Measurements from ENCODE around the gene GRM2. TPM values are rescaled to one million over a fixed set of nuclear protein-coding genes. Genes with fewer than 3 reads are reported as not detected.

The GRM2 gene
- total and polyA plus RNA-seq, 2 donors = 0.19 to 0.32 TPM

DNA sequence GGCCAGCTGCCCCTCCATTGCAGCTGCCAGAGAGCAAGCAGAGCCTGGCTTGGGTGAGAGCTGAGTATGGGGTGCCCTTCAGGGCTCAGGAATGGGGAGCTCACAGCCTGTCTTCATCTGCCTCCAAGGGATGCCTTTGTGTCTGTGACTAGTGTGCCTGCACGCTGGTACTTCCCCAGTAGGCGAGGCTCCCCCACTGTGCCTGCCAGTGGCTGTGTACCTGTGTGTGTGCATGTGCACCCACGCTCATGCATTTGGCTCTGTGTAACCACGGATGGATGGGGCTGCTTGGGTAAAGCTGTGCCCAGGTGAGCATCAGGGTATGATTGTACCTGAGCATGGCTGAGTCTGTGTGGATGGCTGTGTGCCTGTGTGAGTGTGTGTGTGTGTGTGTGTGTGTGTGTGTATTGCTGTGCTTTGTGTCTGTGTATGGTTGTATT lies 2.3 kb upstream of the GRM2 start:
- 97% methylated on average over 4 of the region's 4 CpGs for WGBS
- H3K4me3 ChIP-seq (ENCODE audit: low read depth, low read length) = no peak overlapping the region
- no peaks in the 10 kb centered on the region for H3K4me1 ChIP-seq (ENCODE audit: insufficient read depth)
- H3K27ac ChIP-seq (ENCODE audit: low read depth) = no peak overlapping the region
- peaks cover 5% of the 10 kb centered on the region for H3K36me3 ChIP-seq (ENCODE audit: insufficient read depth)
- no peak for DNase-seq (ENCODE audit: extremely low spot score)

DNA sequence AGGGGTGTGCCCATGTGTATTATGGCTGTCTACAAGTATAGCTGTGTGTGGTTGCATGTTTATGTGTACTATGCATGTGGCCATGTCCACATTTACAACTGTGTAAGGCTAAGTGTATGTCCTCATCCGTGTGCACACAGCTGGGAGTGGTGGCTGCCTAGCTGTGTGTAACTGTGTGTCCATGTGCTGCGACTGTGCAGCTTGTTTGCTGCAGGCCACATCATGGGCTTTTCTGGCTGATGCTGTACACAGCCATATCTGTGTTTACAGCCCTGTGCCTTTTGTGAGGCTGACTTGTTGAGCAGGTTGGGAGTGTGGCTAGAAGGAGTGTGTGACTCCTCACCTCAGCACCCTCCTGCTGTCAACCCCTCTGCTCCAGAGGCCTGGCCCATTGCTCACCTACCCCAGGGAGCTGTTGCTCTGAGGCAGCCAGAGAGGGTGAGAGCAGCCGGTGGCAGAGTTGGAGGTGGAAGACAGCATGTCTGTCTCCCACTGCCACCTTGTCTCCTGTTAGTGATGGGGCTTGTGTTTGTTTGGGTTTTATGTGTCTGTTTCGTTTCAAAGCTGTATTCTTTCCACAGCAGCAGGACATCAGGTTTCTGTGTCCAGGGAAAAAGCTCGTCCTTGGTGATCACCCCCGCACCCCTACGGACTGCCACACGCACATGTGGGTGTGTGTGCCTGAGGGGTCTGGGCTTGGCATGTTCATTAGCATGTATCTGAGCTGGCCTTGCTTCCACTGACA lies 1.4 kb upstream of the GRM2 start:
- H3K4me3 ChIP-seq (ENCODE audit: low read depth, low read length) = no peak overlapping the region
- no peak overlapping the region for H3K27ac ChIP-seq (ENCODE audit: low read depth)
- no peaks in the 10 kb centered on the region for H3K4me1 ChIP-seq (ENCODE audit: insufficient read depth)
- H3K36me3 ChIP-seq (ENCODE audit: insufficient read depth) = peaks cover 5% of the 10 kb centered on the region
- DNase-seq (ENCODE audit: extremely low spot score) = no peak
- 87% methylated on average over 8 of the region's 8 CpGs for WGBS

DNA sequence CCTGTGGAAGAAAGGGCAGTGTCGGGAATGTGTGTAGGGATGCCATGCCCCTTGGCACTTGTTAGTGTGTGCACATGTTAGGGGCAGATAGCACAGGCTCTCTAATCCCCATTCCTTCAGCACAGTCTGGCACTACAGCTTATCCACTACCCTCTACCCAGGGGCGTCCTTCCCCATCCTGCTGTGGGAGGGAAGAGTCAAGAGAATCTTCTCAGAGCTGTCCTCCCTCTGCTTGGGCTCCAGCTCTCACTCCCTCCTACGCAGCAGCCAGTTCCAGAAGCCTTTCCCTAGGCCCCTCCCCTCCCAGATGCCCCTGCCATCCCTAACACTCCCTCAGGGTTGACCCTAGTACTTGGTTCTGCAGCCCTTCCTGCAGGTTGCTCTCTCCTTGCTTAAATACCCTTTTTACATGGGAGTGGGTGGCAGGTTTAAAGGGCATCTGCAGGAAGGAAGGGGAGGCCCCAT lies 815 bp upstream of the GRM2 start:
- Histone ChIP-seq H3K36me3 (ENCODE audit: insufficient read depth) (peaks cover 5% of the 10 kb centered on the region), H3K4me1 (ENCODE audit: insufficient read depth) (no peaks in the 10 kb centered on the region), H3K27ac (ENCODE audit: low read depth) (no peak overlapping the region), H3K4me3 (ENCODE audit: low read depth, low read length) (no peak overlapping the region)
- WGBS = 81% methylated on average over 3 of the region's 3 CpGs
- DNase-seq (ENCODE audit: extremely low spot score) = no peak

DNA sequence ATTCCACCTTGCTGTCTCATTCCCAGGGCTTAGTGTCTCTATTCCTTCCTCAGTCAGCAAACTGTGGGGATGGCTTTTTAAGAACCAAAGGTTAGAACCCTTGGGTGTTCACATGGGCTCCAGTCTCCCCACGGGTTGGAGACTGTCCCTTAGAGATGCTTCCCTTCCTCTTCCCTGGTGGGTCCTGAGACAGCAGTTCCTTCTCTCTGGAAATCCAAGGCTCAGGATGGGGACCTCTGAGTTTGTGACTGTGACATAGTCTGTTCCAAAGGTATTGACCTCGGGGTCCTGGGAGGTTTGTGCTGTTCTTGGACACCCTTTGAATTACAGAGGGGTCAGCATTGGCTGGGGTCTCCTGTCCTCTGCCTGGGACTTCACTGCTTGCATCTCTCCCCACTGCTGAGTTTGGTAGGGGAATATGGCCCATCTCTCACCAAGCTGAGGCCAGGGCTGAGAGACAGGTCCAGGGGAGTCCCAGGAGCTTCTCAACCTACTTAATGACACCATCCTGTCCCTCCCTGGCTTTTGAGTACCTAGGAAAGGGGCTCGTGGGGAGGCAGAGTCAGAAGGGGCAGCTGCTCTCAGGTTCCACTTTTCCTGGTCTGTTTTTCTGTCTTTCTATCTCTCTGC lies 1.5 kb downstream of the GRM2 start:
- Histone ChIP-seq H3K27ac (ENCODE audit: low read depth) (no peak overlapping the region), H3K4me3 (ENCODE audit: low read depth, low read length) (no peak overlapping the region), H3K4me1 (ENCODE audit: insufficient read depth) (no peaks in the 10 kb centered on the region), H3K36me3 (ENCODE audit: insufficient read depth) (peaks cover 3% of the 10 kb centered on the region)
- WGBS = 81% methylated on average over 3 of the region's 3 CpGs
- DNase-seq (ENCODE audit: extremely low spot score) = no peak

DNA sequence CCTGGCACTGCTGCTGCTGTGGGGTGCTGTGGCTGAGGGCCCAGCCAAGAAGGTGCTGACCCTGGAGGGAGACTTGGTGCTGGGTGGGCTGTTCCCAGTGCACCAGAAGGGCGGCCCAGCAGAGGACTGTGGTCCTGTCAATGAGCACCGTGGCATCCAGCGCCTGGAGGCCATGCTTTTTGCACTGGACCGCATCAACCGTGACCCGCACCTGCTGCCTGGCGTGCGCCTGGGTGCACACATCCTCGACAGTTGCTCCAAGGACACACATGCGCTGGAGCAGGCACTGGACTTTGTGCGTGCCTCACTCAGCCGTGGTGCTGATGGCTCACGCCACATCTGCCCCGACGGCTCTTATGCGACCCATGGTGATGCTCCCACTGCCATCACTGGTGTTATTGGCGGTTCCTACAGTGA lies 2.1 kb downstream of the GRM2 start:
- H3K27ac ChIP-seq (ENCODE audit: low read depth) = no peak overlapping the region
- no peaks in the 10 kb centered on the region for H3K36me3 ChIP-seq (ENCODE audit: insufficient read depth)
- no peaks in the 10 kb centered on the region for H3K4me1 ChIP-seq (ENCODE audit: insufficient read depth)
- no peak for DNase-seq (ENCODE audit: extremely low spot score)
- 94% methylated on average over 17 of the region's 17 CpGs for WGBS
- no peak overlapping the region for H3K4me3 ChIP-seq (ENCODE audit: low read depth, low read length)

DNA sequence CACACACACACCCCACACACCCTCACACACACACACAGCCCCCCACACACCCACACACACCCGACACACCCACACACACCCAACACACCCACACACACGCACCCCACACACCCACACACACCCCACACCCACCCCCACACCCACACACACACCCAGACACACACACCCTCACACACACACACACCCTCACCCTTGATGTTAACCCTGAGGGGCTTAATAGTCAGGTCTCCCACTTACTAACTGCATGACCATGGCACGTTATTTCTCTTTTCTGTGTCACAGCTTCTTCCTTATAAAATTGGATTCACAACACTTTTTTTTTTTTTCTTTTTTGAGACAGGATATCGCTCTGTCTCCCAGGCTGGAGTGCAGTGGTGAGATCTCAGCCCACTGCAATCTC lies 2.8 kb downstream of the GRM2 start:
- no peaks in the 10 kb centered on the region for H3K36me3 ChIP-seq (ENCODE audit: insufficient read depth)
- 61% methylated on average over 4 of the region's 4 CpGs for WGBS
- no peak overlapping the region for H3K27ac ChIP-seq (ENCODE audit: low read depth)
- H3K4me1 ChIP-seq (ENCODE audit: insufficient read depth) = no peaks in the 10 kb centered on the region
- no peak for DNase-seq (ENCODE audit: extremely low spot score)
- H3K4me3 ChIP-seq (ENCODE audit: low read depth, low read length) = no peak overlapping the region

DNA sequence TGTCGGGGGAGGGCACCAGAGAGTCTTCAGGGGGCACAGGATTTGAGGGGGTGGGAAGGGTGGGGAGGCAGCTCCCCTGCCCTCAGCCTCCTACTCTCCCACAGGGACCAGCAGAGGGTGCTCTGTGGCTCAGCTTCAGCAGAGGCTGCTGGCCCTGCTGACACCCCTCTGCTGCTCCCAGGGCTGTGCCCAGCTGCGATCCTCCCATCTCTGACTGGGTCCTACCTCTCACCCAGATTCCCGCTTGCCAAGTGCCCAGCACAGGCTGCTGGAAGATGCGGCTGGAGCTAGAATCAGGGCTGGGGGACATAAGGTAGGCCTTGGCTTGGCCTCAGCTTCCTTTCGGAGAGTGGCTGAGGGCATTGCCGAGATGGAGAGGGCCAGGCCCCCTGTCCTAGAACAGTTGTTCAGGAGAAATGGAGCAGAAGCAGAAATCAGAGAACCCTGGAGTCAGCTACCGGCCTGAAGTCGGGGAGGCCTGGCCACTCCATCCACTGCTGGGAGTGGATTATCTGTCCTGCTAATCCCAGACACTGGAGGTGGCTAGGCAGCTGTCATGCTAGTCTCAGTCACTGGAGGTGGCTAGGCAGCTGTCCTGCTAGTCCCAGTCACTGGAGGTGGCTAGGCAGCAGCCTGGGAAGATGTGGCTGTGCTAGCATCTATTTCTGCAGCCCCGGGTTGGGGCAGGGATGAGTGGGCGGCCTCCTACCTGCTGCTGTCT lies 3.9 kb downstream of the GRM2 start:
- no peak overlapping the region for H3K4me3 ChIP-seq (ENCODE audit: low read depth, low read length)
- DNase-seq (ENCODE audit: extremely low spot score) = no peak
- H3K36me3 ChIP-seq (ENCODE audit: insufficient read depth) = no peaks in the 10 kb centered on the region
- no peaks in the 10 kb centered on the region for H3K4me1 ChIP-seq (ENCODE audit: insufficient read depth)
- H3K27ac ChIP-seq (ENCODE audit: low read depth) = no peak overlapping the region
- WGBS = 77% methylated on average over 10 of the region's 10 CpGs

DNA sequence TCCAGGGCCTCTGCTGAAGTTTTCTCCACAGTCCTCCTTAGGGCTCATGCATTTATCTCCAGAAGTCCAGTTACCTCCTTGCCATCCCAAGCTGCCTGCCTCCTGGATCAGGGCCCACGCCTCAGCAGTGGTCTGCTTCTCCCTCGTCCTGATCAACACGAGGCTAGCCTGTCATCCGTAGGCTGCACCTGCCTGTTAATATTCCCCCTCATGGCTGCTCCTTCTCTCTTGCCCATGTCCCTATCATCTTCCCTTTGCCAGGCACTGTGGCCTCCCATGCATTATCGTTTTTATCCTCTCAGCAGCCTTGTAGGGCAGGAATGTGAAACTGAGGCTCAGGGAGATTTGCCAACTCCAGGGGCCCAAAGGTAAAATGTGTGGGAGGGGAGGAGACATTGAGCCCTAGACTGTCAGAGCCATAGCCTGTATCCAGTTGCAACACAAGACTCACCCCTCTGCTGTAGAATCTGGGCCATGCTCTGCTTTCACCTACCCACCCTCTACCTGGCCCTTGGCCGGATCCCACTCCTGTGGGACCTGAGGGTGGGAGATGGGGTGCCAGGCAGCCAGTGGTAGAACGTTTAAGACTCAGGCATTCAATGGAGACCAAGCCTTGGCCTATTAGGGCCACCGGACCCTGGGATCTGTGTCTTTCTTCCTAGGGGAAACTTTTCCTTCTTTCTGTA lies 4.6 kb downstream of the GRM2 start:
- Histone ChIP-seq H3K4me1 (ENCODE audit: insufficient read depth) (no peaks in the 10 kb centered on the region), H3K27ac (ENCODE audit: low read depth) (no peak overlapping the region), H3K4me3 (ENCODE audit: low read depth, low read length) (no peak overlapping the region), H3K36me3 (ENCODE audit: insufficient read depth) (no peaks in the 10 kb centered on the region)
- DNase-seq (ENCODE audit: extremely low spot score) = no peak
- 84% methylated on average over 8 of the region's 8 CpGs for WGBS

DNA sequence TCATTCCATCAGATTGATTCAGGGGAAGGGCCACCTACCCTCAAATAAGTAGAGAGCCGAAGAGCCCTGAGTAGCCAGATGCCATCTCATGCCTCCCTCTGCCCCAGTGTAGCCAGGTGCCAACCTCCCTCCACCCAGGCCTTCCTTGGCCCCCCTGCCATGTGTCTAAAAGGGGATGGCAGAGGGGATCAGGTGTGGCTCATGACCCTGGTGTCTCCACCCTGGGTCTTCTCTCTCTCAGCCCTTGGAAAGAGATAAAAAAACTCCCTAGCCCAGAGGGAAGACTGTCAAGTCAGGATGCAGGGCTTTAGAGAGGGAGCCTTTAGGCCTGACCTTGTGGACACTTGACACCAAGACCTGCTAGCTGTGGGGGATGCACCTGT lies 5.2 kb downstream of the GRM2 start:
- H3K4me1 ChIP-seq (ENCODE audit: insufficient read depth) = no peaks in the 10 kb centered on the region
- H3K4me3 ChIP-seq (ENCODE audit: low read depth, low read length) = no peak overlapping the region
- WGBS = 90% methylated on average over 1 of the region's 1 CpG
- no peak for DNase-seq (ENCODE audit: extremely low spot score)
- H3K36me3 ChIP-seq (ENCODE audit: insufficient read depth) = no peaks in the 10 kb centered on the region
- H3K27ac ChIP-seq (ENCODE audit: low read depth) = no peak overlapping the region

DNA sequence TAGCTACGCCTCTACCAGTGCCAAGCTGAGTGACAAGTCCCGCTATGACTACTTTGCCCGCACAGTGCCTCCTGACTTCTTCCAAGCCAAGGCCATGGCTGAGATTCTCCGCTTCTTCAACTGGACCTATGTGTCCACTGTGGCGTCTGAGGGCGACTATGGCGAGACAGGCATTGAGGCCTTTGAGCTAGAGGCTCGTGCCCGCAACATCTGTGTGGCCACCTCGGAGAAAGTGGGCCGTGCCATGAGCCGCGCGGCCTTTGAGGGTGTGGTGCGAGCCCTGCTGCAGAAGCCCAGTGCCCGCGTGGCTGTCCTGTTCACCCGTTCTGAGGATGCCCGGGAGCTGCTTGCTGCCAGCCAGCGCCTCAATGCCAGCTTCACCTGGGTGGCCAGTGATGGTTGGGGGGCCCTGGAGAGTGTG lies 5.7 kb downstream of the GRM2 start:
- WGBS = 95% methylated on average over 20 of the region's 20 CpGs
- Histone ChIP-seq H3K27ac (ENCODE audit: low read depth) (no peak overlapping the region), H3K36me3 (ENCODE audit: insufficient read depth) (no peaks in the 10 kb centered on the region), H3K4me3 (ENCODE audit: low read depth, low read length) (no peak overlapping the region), H3K4me1 (ENCODE audit: insufficient read depth) (no peaks in the 10 kb centered on the region)
- no peak for DNase-seq (ENCODE audit: extremely low spot score)

DNA sequence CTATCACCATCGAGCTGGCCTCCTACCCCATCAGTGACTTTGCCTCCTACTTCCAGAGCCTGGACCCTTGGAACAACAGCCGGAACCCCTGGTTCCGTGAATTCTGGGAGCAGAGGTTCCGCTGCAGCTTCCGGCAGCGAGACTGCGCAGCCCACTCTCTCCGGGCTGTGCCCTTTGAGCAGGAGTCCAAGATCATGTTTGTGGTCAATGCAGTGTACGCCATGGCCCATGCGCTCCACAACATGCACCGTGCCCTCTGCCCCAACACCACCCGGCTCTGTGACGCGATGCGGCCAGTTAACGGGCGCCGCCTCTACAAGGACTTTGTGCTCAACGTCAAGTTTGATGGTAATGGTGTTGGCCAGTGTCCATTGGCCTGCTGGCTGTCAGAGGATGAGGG lies 6.1 kb downstream of the GRM2 start:
- WGBS = 93% methylated on average over 19 of the region's 19 CpGs

DNA sequence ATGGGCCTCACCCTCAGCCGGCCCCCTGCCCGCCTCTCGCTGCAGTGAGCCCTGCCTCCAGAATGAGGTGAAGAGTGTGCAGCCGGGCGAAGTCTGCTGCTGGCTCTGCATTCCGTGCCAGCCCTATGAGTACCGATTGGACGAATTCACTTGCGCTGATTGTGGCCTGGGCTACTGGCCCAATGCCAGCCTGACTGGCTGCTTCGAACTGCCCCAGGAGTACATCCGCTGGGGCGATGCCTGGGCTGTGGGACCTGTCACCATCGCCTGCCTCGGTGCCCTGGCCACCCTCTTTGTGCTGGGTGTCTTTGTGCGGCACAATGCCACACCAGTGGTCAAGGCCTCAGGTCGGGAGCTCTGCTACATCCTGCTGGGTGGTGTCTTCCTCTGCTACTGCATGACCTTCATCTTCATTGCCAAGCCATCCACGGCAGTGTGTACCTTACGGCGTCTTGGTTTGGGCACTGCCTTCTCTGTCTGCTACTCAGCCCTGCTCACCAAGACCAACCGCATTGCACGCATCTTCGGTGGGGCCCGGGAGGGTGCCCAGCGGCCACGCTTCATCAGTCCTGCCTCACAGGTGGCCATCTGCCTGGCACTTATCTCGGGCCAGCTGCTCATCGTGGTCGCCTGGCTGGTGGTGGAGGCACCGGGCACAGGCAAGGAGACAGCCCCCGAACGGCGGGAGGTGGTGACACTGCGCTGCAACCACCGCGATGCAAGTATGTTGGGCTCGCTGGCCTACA lies 8.5 kb downstream of the GRM2 start:
- no peaks in the 10 kb centered on the region for H3K4me1 ChIP-seq (ENCODE audit: insufficient read depth)
- H3K4me3 ChIP-seq (ENCODE audit: low read depth, low read length) = no peak overlapping the region
- H3K36me3 ChIP-seq (ENCODE audit: insufficient read depth) = no peaks in the 10 kb centered on the region
- H3K27ac ChIP-seq (ENCODE audit: low read depth) = no peak overlapping the region
- WGBS = 95% methylated on average over 36 of the region's 36 CpGs
- no peak for DNase-seq (ENCODE audit: extremely low spot score)

More for the DNA sequence above, 6.1 kb downstream of the GRM2 start:
- no peak overlapping the region for H3K27ac ChIP-seq (ENCODE audit: low read depth)
- no peaks in the 10 kb centered on the region for H3K4me1 ChIP-seq (ENCODE audit: insufficient read depth)
- H3K36me3 ChIP-seq (ENCODE audit: insufficient read depth) = no peaks in the 10 kb centered on the region
- no peak for DNase-seq (ENCODE audit: extremely low spot score)
- no peak overlapping the region for H3K4me3 ChIP-seq (ENCODE audit: low read depth, low read length)

DNA sequence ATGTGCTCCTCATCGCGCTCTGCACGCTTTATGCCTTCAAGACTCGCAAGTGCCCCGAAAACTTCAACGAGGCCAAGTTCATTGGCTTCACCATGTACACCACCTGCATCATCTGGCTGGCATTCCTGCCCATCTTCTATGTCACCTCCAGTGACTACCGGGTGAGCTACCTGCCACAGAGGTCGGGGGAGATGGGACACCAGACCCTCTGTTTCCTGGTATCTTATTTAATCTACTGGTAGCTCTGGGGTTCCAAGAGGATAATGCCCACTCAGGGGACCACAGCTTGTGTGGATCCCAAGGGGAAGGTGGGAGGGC lies 9.1 kb downstream of the GRM2 start:
- H3K36me3 ChIP-seq (ENCODE audit: insufficient read depth) = no peaks in the 10 kb centered on the region
- no peak for DNase-seq (ENCODE audit: extremely low spot score)
- H3K4me3 ChIP-seq (ENCODE audit: low read depth, low read length) = no peak overlapping the region
- H3K27ac ChIP-seq (ENCODE audit: low read depth) = no peak overlapping the region
- WGBS = 97% methylated on average over 8 of the region's 8 CpGs
- H3K4me1 ChIP-seq (ENCODE audit: insufficient read depth) = no peaks in the 10 kb centered on the region
